ENCODE results near the gene RNF152. TPM values are rescaled to one million over a fixed set of nuclear protein-coding genes. Genes with fewer than 3 reads are reported as not detected.

The RNF152 gene
- total and polyA plus RNA-seq, 2 donors (not counting 3 experiments of a cell fraction or from before 2014, with no cell fraction given): 20.8 to 27.5 TPM

DNA sequence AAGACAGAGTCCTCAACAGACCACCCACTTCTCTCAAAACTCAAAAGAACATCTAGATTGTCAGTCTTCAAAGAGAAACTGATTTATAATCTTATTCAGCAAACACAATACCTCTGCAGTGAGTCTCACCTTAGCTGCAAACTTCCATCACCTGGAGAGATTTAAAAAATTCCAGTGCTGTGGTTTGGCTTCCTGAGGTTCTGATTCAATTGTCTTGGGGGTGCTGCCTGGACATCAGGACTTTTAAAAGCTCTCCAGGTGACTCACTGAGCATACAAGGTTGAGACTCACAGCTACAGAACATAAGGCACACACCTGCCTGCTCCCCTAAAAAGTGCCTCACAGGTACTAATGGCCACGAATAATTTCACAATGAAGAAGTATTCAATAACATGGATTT lies 40.3 kb downstream of the RNF152 start:
- intact Hi-C loops (cut with micrococcal nuclease): no loop called here
- H3K9me3 ChIP-seq (replicated peaks; ENCODE audit: control insufficient read depth, insufficient read depth, low read length): no peaks in the 10 kb centered on the region
- no peaks in the 10 kb centered on the region for H3K4me1 ChIP-seq (ENCODE audit: control insufficient read depth, extremely low read depth, insufficient read depth, low read length)
- no peaks in the 10 kb centered on the region for H3K9me1 ChIP-seq (replicated peaks; ENCODE audit: control insufficient read depth, extremely low read depth, insufficient read depth, low read length)
- H3K36me3 ChIP-seq (ENCODE audit: control insufficient read depth in 2 of 2, extremely low read depth in 1 of 2, insufficient read depth in 2 of 2, low read length in 2 of 2): no peaks in the 10 kb centered on the region
- H3K9ac ChIP-seq (replicated peaks; ENCODE audit: extremely low read depth, insufficient read depth, low read length): no peak overlapping the region
- no peak overlapping the region for H3K4me3 ChIP-seq (replicated peaks in 1 of 3; ENCODE audit: insufficient read depth in 1 of 3, low read depth in 1 of 3, low read length in 3 of 3)
- no peak for DNase-seq (ENCODE audit: low read depth, low spot score)
- CTCF ChIA-PET: interaction anchor here (1.8 kb wide), 1 partner anchor 11 kb away, joined by 6 read pairs; no protein-coding TSS in a partner anchor
- POLR2A ChIA-PET: no interaction called here
- dilution Hi-C loops (cut with MboI; ENCODE audit: extremely low pct_ligation_motif_present, low sequenced_read_pairs): no loop called here
- peaks cover 60% of the 10 kb centered on the region for H3K79me2 ChIP-seq (ENCODE audit: control insufficient read depth, insufficient read depth, low read length)
- BruUV-seq (replicated peaks): no TSS peak
- H3K4me2 ChIP-seq (ENCODE audit: insufficient read depth, low read length): no peak overlapping the region
- H2AFZ ChIP-seq (ENCODE audit: low read depth, low read length): no peak overlapping the region
- no peak for FAIRE-seq
- H3K27ac ChIP-seq (ENCODE audit: insufficient read depth, low read depth, low read length): no peak overlapping the region
- no peaks in the 10 kb centered on the region for H3K27me3 ChIP-seq (ENCODE audit: control insufficient read depth in 2 of 2, insufficient read depth in 2 of 2, low read length in 2 of 2)
- no peak for TF ChIP-seq GATA2 (IDR thresholded peaks at IDR 0.05; ENCODE audit: insufficient read depth, insufficient read length, low read depth, low read length)
- no peak for TF ChIP-seq POLR2A (IDR thresholded peaks at IDR 0.05; ENCODE audit: low read depth, low read length)
- TF ChIP-seq, protein P1, sequence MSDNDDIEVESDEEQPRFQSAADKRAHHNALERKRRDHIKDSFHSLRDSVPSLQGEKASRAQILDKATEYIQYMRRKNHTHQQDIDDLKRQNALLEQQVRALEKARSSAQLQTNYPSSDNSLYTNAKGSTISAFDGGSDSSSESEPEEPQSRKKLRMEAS (IDR thresholded peaks at IDR 0.05; ENCODE audit: insufficient read depth, insufficient read length): no peak
- no peak for TF ChIP-seq JUN (IDR thresholded peaks at IDR 0.05; ENCODE audit: borderline replicate concordance, insufficient read depth, insufficient read length, low read depth)
- TF ChIP-seq POLR2AphosphoS5 (IDR thresholded peaks at IDR 0.05; ENCODE audit: insufficient read depth, low read depth, low read length): no peak
- no peaks in the 10 kb centered on the region for H4K20me1 ChIP-seq (replicated peaks; ENCODE audit: control insufficient read depth, extremely low read depth, insufficient read depth, low read length)

DNA sequence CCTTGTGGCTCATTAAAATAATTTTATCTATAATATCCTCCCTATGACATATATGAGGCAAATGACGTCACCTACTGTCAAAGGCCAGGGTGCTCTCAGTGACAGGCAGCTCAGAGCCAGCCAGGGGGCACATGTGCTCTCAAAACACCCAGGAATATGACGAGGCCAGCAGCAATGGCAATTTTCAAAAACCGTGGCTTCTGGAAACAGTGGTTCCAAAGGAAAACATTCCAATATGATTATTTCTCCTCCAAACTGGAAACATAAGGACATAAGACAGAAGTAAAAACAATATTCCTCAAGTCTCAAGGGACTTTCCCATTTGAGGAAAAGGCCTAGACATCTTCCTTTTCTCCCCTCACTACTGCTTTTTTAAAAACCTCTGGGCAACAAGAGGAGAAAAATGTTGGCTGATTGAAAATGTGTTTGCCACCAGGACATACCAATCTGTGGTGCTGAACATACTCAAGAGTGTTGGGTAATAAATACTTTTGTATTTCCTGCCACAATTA lies 40.8 kb downstream of the RNF152 start:
- H2AFZ ChIP-seq (ENCODE audit: low read depth, low read length): no peak overlapping the region
- FAIRE-seq (no peak), DNase-seq (ENCODE audit: low read depth, low spot score) (no peak)
- H3K27ac ChIP-seq (ENCODE audit: insufficient read depth, low read depth, low read length): no peak overlapping the region
- no peaks in the 10 kb centered on the region for H3K9me1 ChIP-seq (replicated peaks; ENCODE audit: control insufficient read depth, extremely low read depth, insufficient read depth, low read length)
- H3K9ac ChIP-seq (replicated peaks; ENCODE audit: extremely low read depth, insufficient read depth, low read length): no peak overlapping the region
- BruUV-seq (replicated peaks): no TSS peak
- H3K4me3 ChIP-seq (replicated peaks in 1 of 3; ENCODE audit: insufficient read depth in 1 of 3, low read depth in 1 of 3, low read length in 3 of 3): no peak overlapping the region
- H3K9me3 ChIP-seq (replicated peaks; ENCODE audit: control insufficient read depth, insufficient read depth, low read length): no peaks in the 10 kb centered on the region
- intact Hi-C loops (cut with micrococcal nuclease): no loop called here
- no peaks in the 10 kb centered on the region for H3K36me3 ChIP-seq (ENCODE audit: control insufficient read depth in 2 of 2, extremely low read depth in 1 of 2, insufficient read depth in 2 of 2, low read length in 2 of 2)
- no peak overlapping the region for H3K4me2 ChIP-seq (ENCODE audit: insufficient read depth, low read length)
- H3K4me1 ChIP-seq (ENCODE audit: control insufficient read depth, extremely low read depth, insufficient read depth, low read length): no peaks in the 10 kb centered on the region
- no peaks in the 10 kb centered on the region for H4K20me1 ChIP-seq (replicated peaks; ENCODE audit: control insufficient read depth, extremely low read depth, insufficient read depth, low read length)
- ChIA-PET CTCF (no interaction called here), POLR2A (no interaction called here)
- dilution Hi-C loops (cut with MboI; ENCODE audit: extremely low pct_ligation_motif_present, low sequenced_read_pairs): no loop called here
- H3K27me3 ChIP-seq (ENCODE audit: control insufficient read depth in 2 of 2, insufficient read depth in 2 of 2, low read length in 2 of 2): no peaks in the 10 kb centered on the region
- TF ChIP-seq, protein P2, sequence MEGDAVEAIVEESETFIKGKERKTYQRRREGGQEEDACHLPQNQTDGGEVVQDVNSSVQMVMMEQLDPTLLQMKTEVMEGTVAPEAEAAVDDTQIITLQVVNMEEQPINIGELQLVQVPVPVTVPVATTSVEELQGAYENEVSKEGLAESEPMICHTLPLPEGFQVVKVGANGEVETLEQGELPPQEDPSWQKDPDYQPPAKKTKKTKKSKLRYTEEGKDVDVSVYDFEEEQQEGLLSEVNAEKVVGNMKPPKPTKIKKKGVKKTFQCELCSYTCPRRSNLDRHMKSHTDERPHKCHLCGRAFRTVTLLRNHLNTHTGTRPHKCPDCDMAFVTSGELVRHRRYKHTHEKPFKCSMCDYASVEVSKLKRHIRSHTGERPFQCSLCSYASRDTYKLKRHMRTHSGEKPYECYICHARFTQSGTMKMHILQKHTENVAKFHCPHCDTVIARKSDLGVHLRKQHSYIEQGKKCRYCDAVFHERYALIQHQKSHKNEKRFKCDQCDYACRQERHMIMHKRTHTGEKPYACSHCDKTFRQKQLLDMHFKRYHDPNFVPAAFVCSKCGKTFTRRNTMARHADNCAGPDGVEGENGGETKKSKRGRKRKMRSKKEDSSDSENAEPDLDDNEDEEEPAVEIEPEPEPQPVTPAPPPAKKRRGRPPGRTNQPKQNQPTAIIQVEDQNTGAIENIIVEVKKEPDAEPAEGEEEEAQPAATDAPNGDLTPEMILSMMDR (IDR thresholded peaks at IDR 0.05; ENCODE audit: extremely low read depth in 1 of 2, insufficient read depth in 1 of 2, low read depth in 1 of 2, low read length in 2 of 2): no peak
- no peak for TF ChIP-seq FOS (IDR thresholded peaks at IDR 0.05; ENCODE audit: borderline replicate concordance, insufficient read depth, low read length)
- no peak for TF ChIP-seq EZH2 (IDR thresholded peaks at IDR 0.05; ENCODE audit: borderline replicate concordance, low read depth, low read length, severe bottlenecking)
- TF ChIP-seq MYC (IDR thresholded peaks at IDR 0.05; ENCODE audit: low read depth, low read length): no peak
- TF ChIP-seq, protein P1 (IDR thresholded peaks at IDR 0.05; ENCODE audit: insufficient read depth, insufficient read length): no peak
- TF ChIP-seq POLR2A (IDR thresholded peaks at IDR 0.05; ENCODE audit: low read depth, low read length): no peak
- no peak for TF ChIP-seq JUN (IDR thresholded peaks at IDR 0.05; ENCODE audit: borderline replicate concordance, insufficient read depth, insufficient read length, low read depth)
- TF ChIP-seq POLR2AphosphoS5 (IDR thresholded peaks at IDR 0.05; ENCODE audit: insufficient read depth, low read depth, low read length): no peak
- no peak for TF ChIP-seq GATA2 (IDR thresholded peaks at IDR 0.05; ENCODE audit: insufficient read depth, insufficient read length, low read depth, low read length)
- peaks cover 57% of the 10 kb centered on the region for H3K79me2 ChIP-seq (ENCODE audit: control insufficient read depth, insufficient read depth, low read length)
